Ammon's horn (tissue), 1 donor: ENCODE data around the gene ZIC4.

Experiments
- DNase-seq: peaks from one replicate; pipeline ENCODE4 v3.0.0-alpha.2; 2016; ENCODE audit warnings: low spot score

The ZIC4 gene

GRCh38 chr3:147406028-147406931 lies at the start of gene ZIC4:
ZIC4 (minus strand) TSS chr3:147406543; CDS start chr3:147402797, 3,746 bp downstream.
- no peak for DNase-seq

- DNase-seq = no peak
Observed at GRCh38 chr3:147449669-147450068, 43.3 kb upstream of the ZIC4 start.

GRCh38 chr3:147447224-147447623 lies 40.9 kb upstream of the ZIC4 start:
- no peak for DNase-seq

GRCh38 chr3:147431751-147432150 lies 25.4 kb upstream of the ZIC4 start:
- DNase-seq = no peak

GRCh38 chr3:147428754-147429153 lies 22.4 kb upstream of the ZIC4 start:
- DNase-seq = no peak

- DNase-seq = no peak
Observed at GRCh38 chr3:147428326-147428725, 22.0 kb upstream of the ZIC4 start.

- DNase-seq = no peak
Observed at GRCh38 chr3:147427746-147428145, 21.4 kb upstream of the ZIC4 start.

GRCh38 chr3:147426931-147427330 lies 20.6 kb upstream of the ZIC4 start:
- DNase-seq = no peak

- DNase-seq = no peak
Observed at GRCh38 chr3:147425388-147425850, 19.1 kb upstream of the ZIC4 start.

GRCh38 chr3:147424581-147425387 lies 18.4 kb upstream of the ZIC4 start:
- DNase-seq = no peak

GRCh38 chr3:147423798-147424580 lies 17.6 kb upstream of the ZIC4 start:
- no peak for DNase-seq

- DNase-seq = no peak
Observed at GRCh38 chr3:147423537-147423797, 17.1 kb upstream of the ZIC4 start.

GRCh38 chr3:147422601-147423536 lies 16.5 kb upstream of the ZIC4 start:
- DNase-seq = no peak

GRCh38 chr3:147422196-147422595 lies 15.9 kb upstream of the ZIC4 start:
- DNase-seq = no peak

- no peak for DNase-seq
Observed at GRCh38 chr3:147421184-147421912, 15.0 kb upstream of the ZIC4 start.

GRCh38 chr3:147420353-147421183 lies 14.2 kb upstream of the ZIC4 start:
- DNase-seq = no peak

- no peak for DNase-seq
Observed at GRCh38 chr3:147419781-147420224, 13.5 kb upstream of the ZIC4 start.

GRCh38 chr3:147418808-147419701 lies 12.7 kb upstream of the ZIC4 start:
- peak; percentile 94 for DNase-seq
